HG02623 (cell line): ENCODE measurements around the gene METRN.
"Not testable (repeated sequence)": the region's sequence is repeated elsewhere in the genome, so short reads cannot be mapped to it uniquely, and the experiment has no call there.

Experiments
- ATAC-seq: cut with Tn5 transposase; IDR thresholded peaks from one replicate; pipeline ENCODE4 v1.9.1; 2021; ENCODE audit warnings: moderate library complexity; ENCODE audit not compliant: unreplicated experiment

The METRN gene

DNA sequence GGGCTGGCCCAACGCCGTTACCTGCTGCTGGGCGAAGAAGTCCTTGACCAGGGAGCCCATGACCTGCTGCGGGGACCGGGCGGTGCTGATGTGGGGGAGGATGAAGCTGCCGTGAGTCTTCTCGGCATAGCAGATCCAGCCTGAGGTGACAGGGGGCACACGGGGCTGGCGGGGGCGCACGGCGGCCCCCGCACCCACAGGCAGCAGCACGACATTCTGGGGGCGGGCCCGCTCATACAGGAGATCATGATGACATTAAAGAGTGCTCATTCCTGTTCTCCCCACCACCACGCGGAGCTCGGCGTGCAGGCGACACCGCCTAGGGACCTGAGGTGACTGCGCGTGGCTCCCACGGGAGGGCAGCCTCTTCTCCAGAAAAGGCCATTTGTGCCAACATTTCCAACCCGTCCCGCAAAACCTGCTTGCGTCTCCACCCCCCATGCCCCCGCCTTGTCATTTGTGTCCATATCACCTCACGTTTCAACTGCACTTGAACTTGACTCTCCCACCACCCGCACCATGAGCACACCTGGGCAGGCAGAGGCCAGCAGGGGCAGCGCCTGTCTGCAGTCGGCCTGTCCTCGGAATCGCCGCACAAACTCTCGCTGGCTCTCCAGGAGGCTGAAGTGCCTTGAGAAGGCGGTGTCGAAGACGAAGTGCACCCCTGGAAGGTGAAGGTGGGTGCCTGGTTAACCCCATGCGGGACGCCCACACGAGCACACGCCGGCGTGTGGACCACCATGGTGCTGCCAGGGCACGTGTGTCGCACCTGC, 19.5 kb downstream of the METRN start:
- ATAC-seq: no peak

DNA sequence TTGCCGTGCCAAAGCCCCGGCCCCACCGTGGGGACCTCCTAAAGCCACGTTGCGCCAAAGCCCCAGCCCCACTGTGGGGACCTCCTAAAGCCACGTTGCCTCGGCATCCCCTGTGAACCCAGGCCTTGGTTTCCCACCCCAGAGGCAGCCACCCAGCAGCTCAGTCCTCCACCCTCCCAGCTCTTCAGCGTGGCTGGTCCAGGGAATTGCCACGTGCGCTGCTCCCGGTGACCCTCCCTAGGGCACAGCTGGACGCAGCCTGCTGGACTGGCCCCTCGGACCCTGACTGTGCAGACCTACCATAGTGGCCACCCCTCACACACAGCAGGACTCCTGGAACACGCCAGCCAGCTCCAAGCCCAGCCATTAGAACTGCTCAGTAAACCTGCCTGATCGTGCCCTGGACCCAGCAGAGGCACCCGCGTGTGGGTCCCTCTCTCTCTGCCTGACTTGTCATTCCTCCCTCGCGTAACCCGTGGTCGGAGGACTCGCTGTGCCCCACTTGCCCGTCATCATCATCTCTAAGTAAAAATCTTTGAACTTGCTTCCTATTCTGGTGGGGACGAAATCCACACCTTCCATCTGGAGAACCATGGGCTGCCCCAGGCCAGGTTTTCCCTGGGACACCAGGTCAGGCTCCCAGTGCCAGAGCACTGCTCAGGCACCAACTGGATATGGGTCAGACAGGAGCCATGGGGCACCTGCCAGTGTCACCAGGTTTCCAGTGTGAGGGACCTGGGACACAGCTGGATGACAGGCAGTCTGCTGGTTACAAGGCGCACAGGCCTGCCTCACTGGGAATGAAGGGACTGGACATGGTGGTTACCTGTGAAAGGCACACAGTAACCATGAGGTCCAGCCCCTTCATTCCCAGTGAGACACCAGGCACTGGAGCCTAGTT, 20.3 kb downstream of the METRN start:
- ATAC-seq: no peak

GRCh38 chr16:735982-736453, 21.1 kb downstream of the METRN start:
- ATAC-seq: no peak

GRCh38 chr16:736936-737481, 22.1 kb downstream of the METRN start:
- ATAC-seq: no peak

DNA sequence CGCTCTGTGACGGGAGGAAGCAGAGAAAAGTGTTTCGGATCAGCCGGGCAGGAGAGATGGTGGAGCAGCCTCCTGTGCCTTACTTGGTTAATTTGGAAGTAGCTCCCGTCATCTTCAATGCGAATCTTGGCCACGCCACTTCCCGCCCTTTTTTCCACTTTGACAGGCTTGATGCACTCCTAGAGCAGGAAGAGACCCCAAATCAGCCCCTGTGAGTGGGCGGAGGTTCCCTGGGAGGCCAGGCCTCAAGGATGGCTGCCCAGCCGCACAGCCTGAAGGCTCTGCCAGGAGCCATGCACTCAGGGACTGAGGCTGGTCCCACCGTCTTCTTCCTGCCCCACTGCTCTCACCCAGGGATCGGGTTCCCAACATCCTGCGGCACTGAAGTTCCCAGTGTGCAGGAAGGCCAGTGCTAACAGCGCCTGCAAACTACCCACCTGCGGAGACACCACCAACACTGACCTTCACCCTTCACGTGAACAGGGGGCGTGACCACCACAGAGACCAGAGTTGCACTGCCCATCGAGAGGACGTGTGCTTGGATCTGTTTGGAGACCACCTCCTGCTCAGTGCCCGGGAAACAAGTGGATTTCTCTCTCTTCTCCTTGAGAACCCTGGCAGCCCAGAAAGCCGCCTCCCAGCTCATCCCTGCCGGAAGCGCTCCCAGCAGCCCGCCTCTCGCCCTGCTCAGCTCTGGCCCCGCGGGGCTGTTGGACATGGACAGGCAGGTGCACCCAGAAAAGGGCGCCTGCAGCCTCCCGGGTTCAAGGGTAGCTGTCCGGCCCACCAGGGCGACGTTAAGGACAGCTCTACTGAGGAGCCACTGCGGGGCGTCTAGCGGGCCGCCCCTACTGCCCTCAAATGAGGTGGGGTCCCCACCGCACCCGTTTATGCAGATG, 24.9 kb downstream of the METRN start:
- no peak for ATAC-seq

- no peak for ATAC-seq
These were observed 25.5 kb downstream of the METRN start for GRCh38 chr16:740459-740763.

- ATAC-seq: peak; percentile 69
These were observed 26.0 kb downstream of the METRN start, which contains the start of gene CIAO3 for GRCh38 chr16:740764-741505. CIAO3 (minus strand) TSS chr16:740997; CDS start chr16:740985, 12 bp downstream.

DNA sequence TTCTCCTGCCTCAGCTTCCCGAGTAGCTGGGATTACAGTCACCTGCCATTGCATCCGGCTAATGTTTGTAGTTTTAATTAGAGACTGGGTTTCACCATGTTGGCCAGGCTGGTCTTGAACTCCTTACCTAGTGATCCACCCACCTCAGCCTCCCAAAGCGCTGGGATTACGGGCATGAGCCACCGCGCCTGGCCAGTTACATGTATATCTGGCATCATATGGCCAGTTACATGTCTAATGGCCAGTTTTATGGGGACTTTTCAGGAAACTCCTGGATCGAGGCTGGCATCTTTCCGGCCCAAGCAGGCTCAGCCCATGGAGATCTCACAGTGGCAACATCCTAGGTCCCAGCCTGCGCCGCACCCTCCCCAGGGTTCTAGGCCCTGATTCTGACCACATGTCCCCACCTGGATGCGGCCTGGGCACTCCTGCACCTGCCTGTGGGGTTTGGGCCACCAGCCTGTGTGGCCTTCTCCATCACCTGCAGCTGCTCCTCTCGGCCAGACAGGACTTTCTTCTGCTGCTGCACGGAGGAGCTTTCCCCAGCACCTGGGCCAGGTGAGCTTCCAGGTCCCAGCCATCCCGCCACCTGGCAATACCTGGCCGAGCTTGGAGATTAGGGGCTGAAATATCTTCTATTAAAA, 27.2 kb downstream of the METRN start:
- no peak for ATAC-seq

GRCh38 chr16:742894-743293, 28.0 kb downstream of the METRN start:
- ATAC-seq: not testable (repeated sequence)

- ATAC-seq: no peak
These were observed 29.0 kb downstream of the METRN start for GRCh38 chr16:743794-744500.

GRCh38 chr16:745739-746138, 30.8 kb downstream of the METRN start:
- no peak for ATAC-seq

GRCh38 chr16:746637-747036, 31.7 kb downstream of the METRN start:
- ATAC-seq: no peak

DNA sequence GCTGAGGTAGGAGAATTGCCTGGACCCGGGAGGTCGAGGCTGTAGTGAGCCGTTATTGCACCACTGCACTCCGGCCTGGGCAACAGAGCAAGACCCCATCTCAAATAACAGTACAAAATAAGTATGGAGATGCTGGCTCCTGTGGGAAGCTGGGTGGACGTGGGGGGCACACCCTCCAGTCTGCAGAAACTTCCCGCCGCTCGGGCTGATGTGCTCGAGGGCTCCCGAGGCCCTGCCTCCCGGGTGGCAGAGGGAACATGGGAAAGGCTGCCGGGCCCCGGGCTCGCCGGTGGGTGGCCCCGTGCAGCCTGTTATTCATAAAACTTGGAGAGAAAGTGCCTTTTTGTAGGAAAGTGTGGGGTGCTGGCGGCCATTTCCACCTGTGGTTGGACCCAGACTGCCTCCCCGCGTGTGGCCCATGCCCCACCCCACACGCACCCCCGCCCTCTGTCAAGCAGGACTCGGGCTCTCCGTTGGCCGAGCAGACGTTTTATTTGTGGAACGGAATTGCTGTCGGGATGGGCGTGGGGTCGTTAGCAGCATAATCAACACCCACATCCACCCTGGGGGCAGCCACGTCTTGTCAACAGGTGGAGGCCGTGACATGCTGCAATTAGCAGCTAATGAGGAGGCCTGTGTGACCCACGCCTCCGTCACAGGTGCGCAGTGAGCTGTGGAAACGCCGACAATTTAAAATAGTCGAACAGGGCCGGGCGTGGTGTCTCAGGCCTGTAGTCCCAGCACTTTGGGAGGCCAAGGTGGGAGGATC, 33.2 kb downstream of the METRN start:
- ATAC-seq: no peak

- ATAC-seq: no peak
These were observed 34.1 kb downstream of the METRN start for GRCh38 chr16:749010-749409.

DNA sequence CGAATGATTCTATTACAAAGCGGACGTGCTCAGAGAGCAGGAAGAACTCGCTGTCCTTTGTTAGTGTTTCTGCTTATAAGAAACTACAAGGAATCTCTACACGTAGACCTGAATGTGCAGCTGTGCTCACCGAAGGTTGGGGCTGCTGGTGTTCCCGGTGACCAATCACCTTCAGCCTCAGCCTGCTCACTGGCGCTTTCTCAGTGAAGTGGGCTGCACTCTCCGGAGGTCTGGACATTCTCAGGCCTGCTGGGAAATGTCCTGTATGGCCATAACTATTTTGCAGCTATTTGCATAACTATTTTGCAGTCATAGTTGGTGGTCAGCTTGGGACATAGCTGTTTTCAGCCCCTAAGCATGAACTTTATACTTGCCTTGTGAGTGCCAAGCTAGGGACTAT, 35.6 kb downstream of the METRN start:
- ATAC-seq: no peak

DNA sequence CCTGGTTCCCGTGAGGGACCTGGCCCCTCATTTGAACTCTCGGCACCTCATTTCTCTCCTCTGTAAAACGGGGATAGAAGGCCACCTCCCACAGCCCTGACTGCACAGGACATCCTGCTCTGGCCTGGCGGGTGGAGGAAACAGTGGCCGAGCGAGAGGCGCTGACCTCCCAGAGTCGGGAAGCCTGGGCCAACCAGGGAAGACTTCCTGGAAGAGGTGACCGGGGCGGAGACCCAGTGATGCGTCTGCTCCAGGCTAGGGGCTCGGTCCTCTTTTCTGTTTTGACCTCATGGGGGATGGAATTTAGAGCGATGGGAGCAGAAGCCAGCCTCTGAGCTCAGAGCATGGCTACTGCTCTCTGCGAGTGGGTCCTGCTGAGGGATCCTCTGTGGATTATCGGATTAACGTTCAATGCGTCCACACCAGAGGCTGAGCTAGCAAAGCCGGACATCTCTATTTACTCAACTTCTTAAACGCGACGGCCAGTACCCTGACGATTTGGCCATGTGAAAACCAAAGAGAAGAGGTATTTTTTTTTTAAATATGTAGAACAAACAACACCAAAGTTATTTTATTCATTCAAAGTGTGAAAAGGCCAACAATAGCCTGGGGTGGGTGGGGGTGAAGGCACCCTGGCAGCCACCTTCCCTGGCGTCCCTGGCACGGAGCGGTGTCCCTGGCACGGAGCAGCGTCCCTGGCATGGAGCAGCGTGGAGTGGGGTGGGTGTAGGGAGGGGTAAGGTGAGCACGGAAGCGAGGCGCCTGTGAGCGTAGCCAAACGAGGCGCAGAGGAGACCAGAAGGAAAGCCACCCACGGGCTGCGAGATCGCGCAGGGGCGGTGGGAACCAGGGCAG, 36.5 kb downstream of the METRN start:
- ATAC-seq: no peak

DNA sequence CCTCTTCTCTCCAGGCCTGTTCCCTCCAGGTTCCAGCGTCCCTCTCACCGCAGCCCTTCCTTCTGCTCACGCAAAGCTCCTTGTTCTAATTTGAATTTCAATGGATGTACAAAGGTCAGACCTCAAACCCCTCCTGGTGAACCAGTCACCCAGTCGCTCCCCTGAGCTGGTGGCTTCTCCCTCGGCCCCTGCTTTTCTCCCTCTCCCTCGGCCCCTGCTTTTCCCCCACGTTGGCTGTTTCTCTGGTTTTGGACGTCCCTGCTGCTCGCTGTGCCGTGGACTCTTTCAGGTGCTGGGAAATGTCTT, 37.0 kb downstream of the METRN start:
- ATAC-seq: no peak
